DMS79 treated with DMSO at 0.1 percent for 48 hours (cell line): ENCODE data around the gene SAG.
A peak's percentile ranks its signal among the peaks of the same experiment; 100 is the strongest.

Experiments used
- DNase-seq: peaks from one replicate; lab custom pipeline; 2025; lab: John Stamatoyannopoulos, UW

Gene SAG

GRCh38 chr2:233288663-233289062, 19.0 kb upstream of the SAG start:
- no peak for DNase-seq

GRCh38 chr2:233289648-233290047, 18.0 kb upstream of the SAG start:
- no peak for DNase-seq

GRCh38 chr2:233290051-233290845, 17.4 kb upstream of the SAG start:
- DNase-seq: peak; percentile 17

- no peak for DNase-seq
Observed at GRCh38 chr2:233295891-233296290, 11.7 kb upstream of the SAG start.

- DNase-seq: peak; percentile 14
Observed at GRCh38 chr2:233297076-233297475, 10.5 kb upstream of the SAG start.

- no peak for DNase-seq
Observed at GRCh38 chr2:233300401-233300800, 7.2 kb upstream of the SAG start.

- DNase-seq: no peak
Observed at GRCh38 chr2:233301248-233301647, 6.4 kb upstream of the SAG start.

GRCh38 chr2:233301811-233302210, 5.8 kb upstream of the SAG start:
- no peak for DNase-seq

GRCh38 chr2:233303252-233303651, 4.4 kb upstream of the SAG start:
- no peak for DNase-seq

GRCh38 chr2:233311241-233311926, 3.8 kb downstream of the SAG start:
- no peak for DNase-seq

GRCh38 chr2:233312874-233313273, 5.3 kb downstream of the SAG start:
- DNase-seq: no peak

GRCh38 chr2:233314180-233314925, 6.7 kb downstream of the SAG start:
- no peak for DNase-seq

- DNase-seq: no peak
Observed at GRCh38 chr2:233317196-233317943, 9.8 kb downstream of the SAG start.

- no peak for DNase-seq
Observed at GRCh38 chr2:233319256-233319655, 11.6 kb downstream of the SAG start.

- DNase-seq: no peak
Observed at GRCh38 chr2:233320470-233320869, 12.9 kb downstream of the SAG start.

GRCh38 chr2:233321166-233321565, 13.6 kb downstream of the SAG start:
- DNase-seq: no peak

GRCh38 chr2:233323851-233324250, 16.2 kb downstream of the SAG start:
- DNase-seq: no peak

GRCh38 chr2:233325256-233325655, 17.6 kb downstream of the SAG start:
- no peak for DNase-seq

GRCh38 chr2:233325814-233326213, 18.2 kb downstream of the SAG start:
- no peak for DNase-seq

GRCh38 chr2:233326500-233326899, 18.9 kb downstream of the SAG start:
- DNase-seq: no peak

- DNase-seq: no peak
Observed at GRCh38 chr2:233328922-233329321, 21.3 kb downstream of the SAG start.

- no peak for DNase-seq
Observed at GRCh38 chr2:233329489-233330135, 22.0 kb downstream of the SAG start.
